GM20000 (cell line): ENCODE results near the gene SPATA2.
"Not testable (repeated sequence)": the region's sequence is repeated elsewhere in the genome, so short reads cannot be mapped to it uniquely, and the experiment has no call there.

Experiments used
- DNase-seq: peaks from one replicate; pipeline ENCODE4 v3.0.0; 2012; ENCODE audit warnings: low spot score
- TF ChIP-seq, protein P1 (sequence below): IDR thresholded peaks from 2 replicates; pipeline ENCODE4 v1.5.1; 2012; ENCODE audit warnings: mild to moderate bottlenecking, control low read depth; ENCODE audit errors: extremely low read depth, missing control alignments

SPATA2 gene, protein sequence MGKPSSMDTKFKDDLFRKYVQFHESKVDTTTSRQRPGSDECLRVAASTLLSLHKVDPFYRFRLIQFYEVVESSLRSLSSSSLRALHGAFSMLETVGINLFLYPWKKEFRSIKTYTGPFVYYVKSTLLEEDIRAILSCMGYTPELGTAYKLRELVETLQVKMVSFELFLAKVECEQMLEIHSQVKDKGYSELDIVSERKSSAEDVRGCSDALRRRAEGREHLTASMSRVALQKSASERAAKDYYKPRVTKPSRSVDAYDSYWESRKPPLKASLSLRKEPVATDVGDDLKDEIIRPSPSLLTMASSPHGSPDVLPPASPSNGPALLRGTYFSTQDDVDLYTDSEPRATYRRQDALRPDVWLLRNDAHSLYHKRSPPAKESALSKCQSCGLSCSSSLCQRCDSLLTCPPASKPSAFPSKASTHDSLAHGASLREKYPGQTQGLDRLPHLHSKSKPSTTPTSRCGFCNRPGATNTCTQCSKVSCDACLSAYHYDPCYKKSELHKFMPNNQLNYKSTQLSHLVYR

DNA sequence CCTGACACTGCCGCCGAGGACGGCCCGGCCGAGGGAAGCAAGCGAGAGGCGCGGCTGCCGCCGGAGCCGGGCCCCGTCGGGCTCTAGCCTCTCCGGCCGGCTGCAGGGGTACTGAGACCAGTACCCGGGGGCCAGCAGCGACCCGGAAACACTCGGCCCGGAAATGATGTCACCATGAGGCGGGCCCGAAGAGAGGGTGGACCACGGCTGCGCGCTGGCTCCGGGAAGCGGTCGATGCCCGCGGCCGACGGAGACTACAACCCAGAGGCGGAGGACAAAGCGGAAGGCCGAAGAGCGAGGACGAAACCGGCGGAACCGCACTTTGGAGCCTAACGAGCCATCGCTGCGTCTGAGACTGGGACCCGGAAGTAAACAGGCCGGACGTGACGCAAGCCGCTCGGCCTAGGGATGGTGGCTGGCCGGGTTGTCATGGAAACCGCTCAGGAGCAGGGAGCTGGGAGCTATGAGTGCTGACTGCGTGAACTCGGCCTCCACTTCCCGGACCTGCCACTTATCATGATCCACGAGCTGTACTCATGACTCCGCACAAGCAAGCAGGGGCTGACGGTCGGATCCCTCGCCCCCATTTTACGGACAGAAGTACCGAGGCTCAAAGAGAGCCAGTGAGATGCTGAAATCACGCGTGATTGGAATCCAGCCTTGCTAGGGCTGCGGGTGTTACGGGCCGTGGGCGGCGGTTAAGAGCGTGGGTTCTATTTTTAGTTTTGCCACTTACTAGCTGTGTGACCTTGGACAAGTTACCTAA is at the start of gene SPATA2:
TSS of gene SPATA2 (minus strand) at position 150 of the 766 bp plus-strand sequence. CDS start 7,039 bp downstream, outside the sequence.
- TF ChIP-seq, protein P1, sequence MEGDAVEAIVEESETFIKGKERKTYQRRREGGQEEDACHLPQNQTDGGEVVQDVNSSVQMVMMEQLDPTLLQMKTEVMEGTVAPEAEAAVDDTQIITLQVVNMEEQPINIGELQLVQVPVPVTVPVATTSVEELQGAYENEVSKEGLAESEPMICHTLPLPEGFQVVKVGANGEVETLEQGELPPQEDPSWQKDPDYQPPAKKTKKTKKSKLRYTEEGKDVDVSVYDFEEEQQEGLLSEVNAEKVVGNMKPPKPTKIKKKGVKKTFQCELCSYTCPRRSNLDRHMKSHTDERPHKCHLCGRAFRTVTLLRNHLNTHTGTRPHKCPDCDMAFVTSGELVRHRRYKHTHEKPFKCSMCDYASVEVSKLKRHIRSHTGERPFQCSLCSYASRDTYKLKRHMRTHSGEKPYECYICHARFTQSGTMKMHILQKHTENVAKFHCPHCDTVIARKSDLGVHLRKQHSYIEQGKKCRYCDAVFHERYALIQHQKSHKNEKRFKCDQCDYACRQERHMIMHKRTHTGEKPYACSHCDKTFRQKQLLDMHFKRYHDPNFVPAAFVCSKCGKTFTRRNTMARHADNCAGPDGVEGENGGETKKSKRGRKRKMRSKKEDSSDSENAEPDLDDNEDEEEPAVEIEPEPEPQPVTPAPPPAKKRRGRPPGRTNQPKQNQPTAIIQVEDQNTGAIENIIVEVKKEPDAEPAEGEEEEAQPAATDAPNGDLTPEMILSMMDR: no peak
- DNase-seq: peak; percentile 97

DNA sequence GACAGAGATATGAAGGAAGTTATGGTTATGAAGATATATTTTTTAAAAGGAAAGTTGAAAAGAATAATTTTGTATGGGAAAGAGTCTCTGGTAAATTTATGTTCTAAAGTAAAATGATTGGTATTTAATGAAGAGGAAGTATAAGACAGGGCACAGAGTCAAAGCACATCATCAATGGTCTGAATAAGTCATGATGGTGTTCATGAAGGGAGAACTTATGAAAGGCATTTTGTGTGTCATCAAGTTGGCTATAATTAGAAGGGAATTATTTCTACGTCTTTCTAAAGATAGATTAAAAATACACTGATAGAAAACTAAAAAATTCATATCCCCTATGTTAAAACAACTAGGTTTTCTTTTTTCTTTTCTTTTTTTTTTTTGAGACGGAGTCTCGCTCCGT is 46.1 kb upstream of the SPATA2 start:
- TF ChIP-seq, protein P1: no peak
- DNase-seq: no peak

DNA sequence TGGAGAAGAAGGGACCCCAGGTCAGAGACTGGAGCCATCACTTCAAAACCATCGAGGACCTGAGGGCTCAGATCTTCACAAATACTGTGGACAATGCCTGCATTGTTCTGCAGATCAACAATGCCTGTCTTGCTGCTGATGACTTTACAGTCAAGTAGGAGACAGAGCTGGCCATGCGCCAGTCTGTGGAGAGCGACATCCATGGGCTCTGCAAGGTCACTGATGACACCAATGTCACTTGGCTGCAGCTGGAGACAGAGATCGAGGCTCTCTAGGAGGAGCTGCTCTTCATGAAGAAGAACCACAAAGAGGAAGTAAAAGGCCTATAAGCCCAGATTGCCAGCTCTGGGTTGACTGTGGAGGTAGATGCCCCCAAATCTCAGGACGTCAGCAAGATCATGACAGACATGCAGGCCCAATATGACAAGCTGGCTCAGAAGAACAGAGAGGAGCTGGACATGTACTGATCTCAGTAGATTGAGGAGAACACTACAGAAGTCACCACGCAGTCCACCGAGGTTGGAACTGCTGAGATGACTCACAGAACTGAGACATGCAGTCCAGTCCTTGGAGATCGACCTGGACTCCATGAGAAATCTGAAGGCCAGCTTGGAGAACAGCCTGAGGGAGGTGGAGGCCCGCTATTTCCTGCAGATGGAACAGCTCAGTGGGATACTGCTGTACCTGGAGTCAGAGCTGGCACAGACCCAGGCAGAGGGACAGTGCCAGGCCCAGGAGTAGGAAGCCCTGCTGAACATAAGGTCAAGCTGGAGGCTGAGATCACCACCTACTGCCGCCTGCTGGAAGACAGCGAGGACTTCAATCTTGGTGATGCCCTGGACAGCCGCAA is 42.0 kb upstream of the SPATA2 start:
- not testable (repeated sequence) for DNase-seq

DNA sequence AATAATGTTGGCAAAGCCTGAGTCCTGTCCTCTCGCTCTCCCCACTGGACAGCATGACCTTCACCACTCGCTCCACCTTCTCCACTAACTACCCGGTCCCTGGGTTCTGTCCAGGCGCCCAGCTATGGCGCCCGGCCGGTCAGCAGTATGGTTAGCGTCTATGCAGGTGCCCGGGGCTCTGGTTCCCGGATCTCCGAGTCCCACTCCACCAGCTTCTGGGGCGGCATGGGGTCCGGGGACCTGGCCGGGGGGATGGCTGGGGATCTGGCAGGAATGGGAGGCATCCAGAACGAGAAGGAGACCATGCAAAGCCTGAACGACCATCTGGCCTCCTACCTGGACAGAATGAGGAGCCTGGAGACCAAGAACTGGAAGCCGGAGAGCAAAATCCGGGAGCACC is 41.4 kb upstream of the SPATA2 start:
- TF ChIP-seq, protein P1: no peak

DNA sequence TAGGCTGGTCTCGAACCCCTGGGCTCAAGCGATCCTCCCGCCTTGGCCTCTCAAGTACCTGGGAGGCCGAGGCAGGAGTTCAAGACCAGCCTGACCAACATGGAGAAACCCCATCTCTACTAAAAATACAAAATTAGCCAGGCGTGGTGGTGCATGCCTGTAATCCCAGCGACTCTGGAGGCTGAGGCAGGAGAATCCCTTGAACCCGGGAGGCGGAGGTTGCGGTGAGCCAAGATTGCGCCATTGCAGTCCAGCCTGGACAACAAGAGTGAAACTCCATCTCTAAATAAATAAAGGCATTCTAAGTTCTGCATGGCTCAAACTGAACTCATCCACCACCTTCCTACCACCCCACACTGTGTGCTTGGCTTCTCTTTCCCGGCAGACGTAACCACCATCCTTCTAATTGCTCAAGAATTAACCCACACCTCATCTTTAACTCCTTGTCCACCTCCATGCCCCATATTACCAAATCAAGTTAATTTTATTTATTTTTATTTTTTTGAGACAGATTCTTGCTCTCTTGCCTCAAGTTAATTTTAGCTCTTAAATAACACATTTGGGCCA is 40.6 kb upstream of the SPATA2 start:
- DNase-seq: not testable (repeated sequence)

More for the DNA sequence above, 41.4 kb upstream of the SPATA2 start:
- DNase-seq: no peak

DNA sequence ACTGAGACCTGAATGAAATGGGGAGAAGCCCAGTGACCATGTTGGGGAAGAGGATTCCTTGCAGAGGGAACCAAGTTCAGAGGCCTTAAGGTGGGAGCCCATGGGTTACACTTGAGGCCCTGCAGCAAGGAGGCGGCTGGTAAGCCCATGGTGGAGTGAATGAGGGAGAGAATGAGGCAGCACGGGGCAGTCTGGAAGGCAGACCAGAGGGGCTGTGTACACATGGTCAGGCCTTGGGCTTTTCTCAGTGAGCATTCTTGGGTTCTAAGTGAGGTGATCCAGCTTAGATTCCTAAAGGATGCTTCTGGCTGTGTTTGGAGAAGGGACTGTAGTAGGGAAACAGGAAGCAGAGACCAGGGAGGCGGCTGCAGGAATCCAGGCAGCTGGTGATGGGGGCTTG is 39.8 kb upstream of the SPATA2 start:
- DNase-seq: no peak
- TF ChIP-seq, protein P1: no peak

DNA sequence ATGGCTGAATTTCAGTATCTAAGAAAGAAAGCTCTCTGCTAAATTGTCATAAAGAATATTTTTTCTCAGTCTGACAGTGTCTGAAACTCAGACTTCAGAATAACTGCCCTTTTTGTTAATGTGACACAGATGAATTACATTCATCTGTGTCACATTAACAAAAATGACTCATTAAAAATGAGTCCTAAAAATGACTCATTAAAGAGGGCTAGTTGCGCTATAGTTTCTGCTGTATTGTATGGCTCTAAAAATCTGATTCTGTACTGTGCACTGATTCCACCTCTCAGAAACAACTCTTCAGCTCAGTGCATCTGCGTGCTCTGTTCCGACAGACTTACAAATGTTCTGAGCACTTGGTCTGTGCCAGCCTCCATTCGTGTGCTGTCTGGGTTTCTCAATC is 35.8 kb upstream of the SPATA2 start:
- TF ChIP-seq, protein P1: no peak
- no peak for DNase-seq
